Activated naive CD4-positive, alpha-beta T cell (primary cell): ENCODE results near the gene CHMP6.

ENCODE experiments used
- DNase-seq, 4 experiments: peaks; one replicate each; lab custom pipeline; 2025; lab: John Stamatoyannopoulos, UW

Gene CHMP6

DNA sequence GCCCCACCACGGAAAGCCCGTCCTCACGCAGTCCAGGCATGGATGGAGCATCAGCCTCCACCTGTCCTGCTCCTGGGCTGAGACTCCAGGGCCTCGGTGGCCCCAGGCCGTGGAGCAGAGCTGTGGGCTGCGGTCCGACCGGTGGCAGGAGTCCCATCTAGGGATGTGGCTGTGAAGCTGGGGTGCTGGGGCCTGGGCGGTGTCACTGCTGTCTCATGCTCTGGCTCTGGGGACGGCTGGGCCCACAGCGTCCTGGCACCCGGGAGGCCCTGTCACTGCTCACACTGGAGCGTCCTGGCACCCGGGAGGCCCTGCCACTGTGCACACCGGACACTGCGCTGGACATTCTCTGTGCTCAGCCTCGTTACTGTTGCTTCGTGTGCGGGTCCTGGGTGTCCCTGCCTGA lies 51.7 kb downstream of the CHMP6 start:
- no peak for DNase-seq

DNA sequence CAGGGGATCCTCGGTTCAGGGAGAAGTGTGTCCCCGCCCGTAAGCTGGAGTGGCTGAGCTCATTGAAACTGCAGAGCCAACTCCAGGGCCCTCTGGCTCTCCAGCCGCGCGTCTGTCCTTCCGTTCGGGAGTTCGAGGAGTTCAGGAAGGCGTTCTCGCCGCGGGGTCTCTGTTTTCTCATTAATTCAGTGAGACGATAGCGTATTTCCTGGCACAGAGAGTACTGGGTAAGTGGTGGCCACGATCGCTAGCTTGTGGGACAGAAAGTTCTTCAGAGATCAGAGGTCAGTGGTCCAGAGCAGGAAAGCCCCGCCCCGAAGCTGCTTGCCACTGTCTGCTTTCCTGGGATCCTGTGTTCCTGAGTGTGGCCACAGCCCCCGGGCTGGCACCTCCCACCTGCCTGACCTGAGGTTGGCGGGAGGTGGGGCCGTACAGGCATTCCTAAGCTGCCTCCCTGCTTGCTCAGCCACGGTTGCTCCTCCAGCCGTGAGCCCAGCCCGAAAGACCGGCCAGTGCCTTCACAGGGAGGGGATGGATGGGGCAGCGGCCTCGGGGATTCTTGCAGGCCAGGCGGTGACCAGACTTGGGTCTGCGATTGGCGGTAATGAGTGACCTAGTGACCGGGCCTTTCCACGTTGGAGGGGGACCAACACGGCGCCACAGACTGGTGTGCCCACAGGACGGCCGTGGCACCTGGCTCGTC lies 52.2 kb downstream of the CHMP6 start:
- DNase-seq, result no peak

DNA sequence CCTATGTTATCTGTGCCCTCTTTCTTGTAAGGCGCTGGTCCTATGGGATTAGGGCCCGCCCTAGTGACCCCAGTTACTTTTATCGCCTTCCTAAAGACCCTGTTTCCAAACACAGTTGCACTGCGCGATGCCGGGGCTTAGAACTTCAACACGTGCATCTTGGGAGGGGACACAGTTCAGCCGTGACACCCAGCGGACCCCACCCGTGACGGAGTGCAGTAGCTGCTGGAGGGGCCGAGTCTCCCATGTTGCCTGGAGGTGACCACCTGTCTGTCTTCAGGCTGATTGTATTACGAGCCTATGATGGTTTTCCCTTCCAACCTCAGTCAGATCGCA lies 52.8 kb downstream of the CHMP6 start:
- DNase-seq, result no peak

DNA sequence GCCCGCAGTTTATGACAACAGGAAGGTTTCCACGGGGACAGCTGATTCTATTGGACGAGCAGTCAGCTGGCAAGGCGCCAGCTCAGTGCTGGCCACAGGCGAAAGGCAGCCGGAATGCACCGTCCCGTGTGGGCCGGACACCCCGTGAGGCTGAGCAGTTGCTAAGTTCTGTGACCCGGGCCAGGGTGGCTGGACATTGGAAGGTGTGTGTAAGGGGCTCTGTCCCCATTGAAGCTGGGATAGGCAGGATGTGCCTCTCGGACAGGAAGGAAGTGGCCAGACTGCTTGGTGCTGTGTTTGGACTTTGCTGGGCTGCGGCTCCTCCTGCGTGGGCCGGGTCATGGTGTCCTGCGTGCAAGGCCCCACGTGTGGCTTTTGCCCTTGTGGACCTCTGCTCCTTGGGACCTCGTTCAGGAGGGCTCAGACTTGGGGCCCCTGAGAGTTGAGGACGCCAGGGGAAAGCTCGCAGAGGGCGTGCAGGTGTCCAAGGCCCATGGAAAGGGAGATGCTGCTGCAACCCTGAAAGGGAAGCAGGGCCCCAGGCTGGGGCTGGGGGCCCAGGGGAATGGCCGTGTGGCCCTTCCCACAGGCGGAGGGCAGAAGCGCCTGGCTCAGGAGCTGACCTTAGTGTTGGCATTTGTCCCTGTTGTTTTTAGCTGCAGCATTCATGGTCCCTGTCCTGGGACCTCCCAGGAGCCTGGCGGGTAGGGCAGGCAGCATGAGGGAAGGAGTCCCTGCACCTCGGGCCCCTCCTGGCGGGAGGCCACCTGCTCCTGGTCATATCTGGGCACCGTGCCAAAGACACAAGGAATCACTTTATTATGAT lies 53.3 kb downstream of the CHMP6 start:
- DNase-seq, result no peak

DNA sequence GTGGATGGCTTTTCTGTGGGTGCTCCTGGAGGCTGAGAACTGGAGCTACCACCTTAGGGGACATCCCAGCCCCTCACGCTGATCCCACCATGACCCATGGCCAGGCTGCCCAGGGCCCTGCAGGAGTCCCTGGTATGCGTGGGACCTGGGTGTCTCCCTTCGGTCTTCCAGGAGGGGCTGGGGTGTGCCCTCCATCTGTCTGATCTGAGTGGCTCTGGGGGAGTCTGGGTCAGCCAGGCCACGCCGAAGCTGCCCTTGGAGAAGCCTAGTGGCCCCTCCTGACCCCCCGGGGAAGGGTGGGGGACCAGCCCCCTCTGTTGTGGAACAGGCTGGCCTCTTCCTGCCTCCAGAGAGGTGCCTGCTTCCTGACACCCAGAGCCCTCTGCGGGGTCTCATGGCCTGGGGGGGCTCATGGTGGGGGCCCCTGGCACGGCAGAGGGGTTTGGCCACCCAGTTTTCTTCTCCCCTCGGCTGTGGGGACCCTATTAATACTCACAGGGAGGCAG lies 54.0 kb downstream of the CHMP6 start:
- DNase-seq, result no peak

DNA sequence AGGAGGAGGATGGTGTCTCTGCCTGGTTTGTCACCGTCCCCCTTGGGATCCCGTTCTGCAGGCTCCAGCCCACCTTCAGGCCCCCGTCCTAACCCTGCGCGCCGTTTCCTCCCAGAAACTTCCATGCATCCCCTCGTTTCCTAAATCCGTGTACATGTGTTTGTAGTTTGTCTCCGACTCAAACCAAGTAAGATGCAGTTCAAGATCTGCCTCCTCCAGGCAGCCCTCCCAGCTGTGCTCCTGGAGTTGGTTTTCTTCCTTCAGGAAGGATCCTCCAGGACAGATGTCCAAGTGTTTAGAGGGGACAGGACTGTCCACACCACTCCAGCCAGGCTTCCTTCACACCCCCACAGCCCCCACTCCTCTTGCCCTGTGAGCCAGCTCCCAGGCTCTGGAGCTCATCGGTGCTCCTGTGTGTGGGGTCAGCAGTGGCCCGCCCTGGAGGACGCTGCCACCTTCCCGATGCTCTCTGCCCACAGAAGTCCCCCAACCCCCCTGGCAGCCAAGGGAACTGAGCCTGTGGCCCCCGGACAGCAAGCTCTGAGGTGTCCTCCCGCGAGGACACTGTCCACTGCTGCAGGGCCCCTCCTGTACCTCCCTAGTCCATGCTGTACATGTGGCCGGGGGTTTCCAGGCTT lies 54.6 kb downstream of the CHMP6 start:
- DNase-seq, result no peak

DNA sequence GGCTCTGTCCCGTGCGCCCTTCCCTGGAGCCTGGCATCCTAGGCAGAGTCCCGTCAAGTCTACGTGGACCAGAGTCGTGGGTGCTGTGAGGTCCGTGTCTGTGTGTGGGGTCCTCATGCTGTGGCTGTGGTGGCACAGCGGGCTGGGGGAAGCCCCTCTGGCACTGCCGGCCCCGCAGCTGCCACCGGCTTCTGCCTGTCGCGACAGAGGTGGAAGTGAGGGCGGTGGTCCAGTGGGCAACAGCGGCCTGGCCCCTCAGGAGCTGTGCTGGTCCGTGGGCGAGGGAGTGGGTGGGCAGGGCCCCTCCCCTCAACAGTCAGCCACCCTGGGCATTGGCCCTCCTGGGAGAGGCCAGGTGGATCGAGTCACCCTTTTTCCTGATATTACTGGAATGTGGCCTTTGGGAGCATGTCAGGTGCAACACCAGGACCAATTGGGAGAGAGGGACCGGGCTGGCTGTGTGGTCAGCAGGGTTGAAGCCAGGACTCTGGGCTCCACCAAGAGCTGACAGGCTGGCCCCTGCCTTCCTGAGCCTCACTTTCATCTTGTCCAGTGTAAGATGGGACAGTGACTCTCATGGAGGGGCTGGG lies 55.2 kb downstream of the CHMP6 start:
- no peak for DNase-seq

DNA sequence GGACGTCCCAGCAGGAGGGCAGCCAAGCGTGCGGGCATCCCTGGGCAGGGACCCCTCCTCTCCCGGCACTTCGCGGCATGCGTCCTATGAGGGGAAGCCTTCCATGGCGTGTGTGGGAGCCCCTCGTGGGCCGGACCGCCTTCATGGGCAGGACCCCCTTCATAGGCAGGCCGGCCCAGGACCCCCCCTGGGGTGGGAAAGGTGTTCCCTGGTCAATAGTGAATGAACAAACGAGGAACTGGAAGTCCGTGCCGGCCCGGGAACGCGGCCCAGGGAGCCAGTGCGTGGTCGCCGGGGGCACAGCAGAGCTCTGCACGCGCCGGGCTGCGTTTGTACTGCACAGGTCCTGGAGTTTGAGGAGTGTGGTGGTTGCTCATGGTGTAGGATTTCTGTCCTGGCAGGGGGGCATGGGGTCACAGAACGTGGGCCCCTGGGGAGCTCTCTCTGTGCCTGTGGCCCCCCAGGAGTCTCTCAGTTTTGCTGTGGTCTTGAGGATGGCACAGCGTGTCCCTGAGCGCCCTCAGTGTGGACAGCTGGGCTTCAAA lies 57.3 kb downstream of the CHMP6 start:
- no peak for DNase-seq

DNA sequence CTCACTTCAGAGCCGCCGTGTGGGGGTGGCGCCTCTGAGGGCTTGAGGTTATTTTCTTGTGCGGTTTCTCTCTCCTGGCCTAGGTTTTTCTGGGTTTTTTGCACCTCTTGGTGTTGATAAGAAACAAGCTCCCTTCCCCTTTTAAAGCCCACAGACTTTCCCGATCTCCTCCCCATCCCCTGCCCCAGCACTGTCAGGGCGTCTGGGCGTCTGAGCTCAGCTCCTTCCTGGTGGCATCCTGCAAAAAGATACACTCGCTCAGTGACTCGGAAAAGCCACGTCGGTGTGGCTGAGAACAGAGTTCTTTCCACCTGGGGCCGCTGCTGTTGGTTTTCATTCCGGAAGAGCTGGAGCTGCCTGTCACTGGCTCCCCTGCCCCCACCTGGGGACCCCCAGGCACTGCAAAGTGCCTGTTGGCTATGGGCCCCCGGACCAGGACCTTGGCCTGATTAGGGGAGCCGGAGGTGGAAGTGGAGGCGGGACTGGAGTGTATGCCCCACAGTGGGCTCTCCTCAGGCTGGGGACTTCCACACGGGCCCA lies 57.8 kb downstream of the CHMP6 start:
- DNase-seq, result no peak
